LNCaP clone FGC (cell line): ENCODE results near the gene POGK.

Source experiments
- DNase-seq: peaks from one replicate; pipeline ENCODE4 v3.0.0-alpha.2; 2011; ENCODE audit warnings: low read depth
- H3K4me3 ChIP-seq: 2 replicates; pipeline ENCODE4 v1.5.1; 2011; ENCODE audit warnings: mild to moderate bottlenecking, low read depth, low read length, control low read depth
- CTCF ChIP-seq: IDR thresholded peaks from 2 replicates; pipeline ENCODE4 v1.5.1; 2012; ENCODE audit warnings: mild to moderate bottlenecking; ENCODE audit not compliant: control insufficient read depth, insufficient read depth; ENCODE audit errors: extremely low read depth

The POGK gene

GRCh38 chr1:166843322-166843721 lies 4.0 kb downstream of the POGK start:
- no peak overlapping the region for H3K4me3 ChIP-seq
- DNase-seq: no peak
- no peak for TF ChIP-seq CTCF

GRCh38 chr1:166843769-166844596 lies 4.7 kb downstream of the POGK start:
- no peak for DNase-seq
- no peak for TF ChIP-seq CTCF
- H3K4me3 ChIP-seq: no peak overlapping the region

- no peak for DNase-seq
- no peak for TF ChIP-seq CTCF
These were observed 5.5 kb downstream of the POGK start for GRCh38 chr1:166844791-166845190.

GRCh38 chr1:166848193-166848592 lies 8.9 kb downstream of the POGK start:
- no peak for DNase-seq

More at GRCh38 chr1:166844791-166845190, 5.5 kb downstream of the POGK start:
- no peak overlapping the region for H3K4me3 ChIP-seq

GRCh38 chr1:166849135-166849534 lies 9.9 kb downstream of the POGK start:
- DNase-seq: no peak
- TF ChIP-seq CTCF: no peak
- no peak overlapping the region for H3K4me3 ChIP-seq

More at GRCh38 chr1:166848193-166848592, 8.9 kb downstream of the POGK start:
- H3K4me3 ChIP-seq: no peak overlapping the region
- no peak for TF ChIP-seq CTCF

- DNase-seq: no peak
- TF ChIP-seq CTCF: no peak
- H3K4me3 ChIP-seq: no peak overlapping the region
These were observed 13.6 kb downstream of the POGK start for GRCh38 chr1:166852918-166853317.

GRCh38 chr1:166855558-166855957 lies 16.3 kb downstream of the POGK start:
- no peak for TF ChIP-seq CTCF
- H3K4me3 ChIP-seq: no peak overlapping the region
- DNase-seq: no peak
